ENCODE data around the gene HMCN2.

The HMCN2 gene

DNA sequence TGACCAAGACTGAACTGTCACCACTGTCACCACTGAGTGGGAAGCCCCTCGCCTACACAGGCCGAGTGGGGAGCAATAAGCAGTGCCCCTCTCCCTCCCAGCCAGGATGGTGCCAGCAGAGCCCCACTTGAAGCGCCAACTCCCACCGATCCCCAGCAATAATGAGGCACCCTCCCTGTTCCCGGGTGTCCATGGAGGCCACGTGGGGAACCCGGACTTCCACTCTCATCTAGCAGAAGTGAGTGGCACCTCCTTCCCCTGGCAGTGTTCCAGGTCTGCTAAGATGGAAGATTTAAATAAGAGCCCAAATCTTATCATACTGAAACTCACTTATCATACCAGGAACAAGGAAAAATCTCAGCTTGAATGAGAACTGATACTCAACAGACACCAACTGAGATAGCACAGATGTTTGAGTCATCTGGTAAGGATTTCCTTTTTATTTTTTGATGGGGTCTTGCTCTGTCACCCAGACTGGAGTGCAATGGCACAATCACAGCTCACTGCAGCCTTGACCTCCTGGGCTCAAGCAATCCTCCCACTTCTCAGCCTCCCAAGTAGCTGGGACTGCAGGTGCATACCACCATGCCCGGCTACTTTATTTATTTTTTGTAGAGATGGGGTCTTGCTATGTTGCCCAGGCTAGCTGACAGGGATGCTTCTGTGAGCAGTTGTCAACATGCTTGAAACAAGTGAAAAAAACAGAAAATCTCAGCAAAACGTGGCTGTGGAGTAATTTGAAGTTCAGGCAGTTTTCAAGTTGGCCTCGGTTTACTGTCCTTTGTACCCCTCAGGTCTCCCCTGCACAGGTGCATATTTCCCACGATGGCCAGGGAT is 149.6 kb downstream of the HMCN2 start:
- TF ChIP-seq TAF1 (IDR thresholded peaks at IDR 0.05; ENCODE audit: low read depth), result no peak
- no peak for TF ChIP-seq TEAD4 (IDR thresholded peaks at IDR 0.05)
- TF ChIP-seq, protein P1, sequence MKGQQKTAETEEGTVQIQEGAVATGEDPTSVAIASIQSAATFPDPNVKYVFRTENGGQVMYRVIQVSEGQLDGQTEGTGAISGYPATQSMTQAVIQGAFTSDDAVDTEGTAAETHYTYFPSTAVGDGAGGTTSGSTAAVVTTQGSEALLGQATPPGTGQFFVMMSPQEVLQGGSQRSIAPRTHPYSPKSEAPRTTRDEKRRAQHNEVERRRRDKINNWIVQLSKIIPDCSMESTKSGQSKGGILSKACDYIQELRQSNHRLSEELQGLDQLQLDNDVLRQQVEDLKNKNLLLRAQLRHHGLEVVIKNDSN (IDR thresholded peaks at IDR 0.05), result no peak

DNA sequence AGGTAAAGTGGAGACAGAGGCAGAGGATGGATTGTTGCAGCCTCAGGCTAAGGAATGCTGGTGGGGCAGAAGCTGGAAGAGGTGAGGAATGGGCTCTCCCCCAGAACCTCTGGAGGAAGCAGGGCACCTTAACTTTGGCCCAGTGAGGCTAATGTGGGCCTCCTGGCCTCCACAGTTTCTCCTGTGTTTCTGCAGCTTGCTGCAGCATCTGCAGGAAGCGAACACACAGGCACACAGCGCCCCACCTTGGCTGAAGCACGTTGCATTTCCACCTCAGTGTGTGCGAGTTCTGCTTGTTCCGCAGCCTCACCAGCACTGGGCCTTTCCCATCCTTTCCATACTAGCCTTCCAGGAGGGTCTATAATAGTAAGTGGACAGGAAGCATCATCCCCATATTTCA is 152.0 kb downstream of the HMCN2 start:
- no peak for TF ChIP-seq CREB1 (IDR thresholded peaks at IDR 0.05; ENCODE audit: low read depth)
- TF ChIP-seq TAF1 (IDR thresholded peaks at IDR 0.05; ENCODE audit: low read depth), result no peak
- TF ChIP-seq TCF12 (IDR thresholded peaks at IDR 0.05; ENCODE audit: low read depth), result no peak
- TF ChIP-seq, protein P2, sequence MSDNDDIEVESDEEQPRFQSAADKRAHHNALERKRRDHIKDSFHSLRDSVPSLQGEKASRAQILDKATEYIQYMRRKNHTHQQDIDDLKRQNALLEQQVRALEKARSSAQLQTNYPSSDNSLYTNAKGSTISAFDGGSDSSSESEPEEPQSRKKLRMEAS (IDR thresholded peaks at IDR 0.05), result no peak
- TF ChIP-seq, protein P1 (IDR thresholded peaks at IDR 0.05), result no peak
- peak; percentile 64 for TF ChIP-seq RAD21 (IDR thresholded peaks at IDR 0.05; ENCODE audit: low read depth)
- no peak for TF ChIP-seq EP300 (IDR thresholded peaks at IDR 0.05; ENCODE audit: borderline replicate concordance)

DNA sequence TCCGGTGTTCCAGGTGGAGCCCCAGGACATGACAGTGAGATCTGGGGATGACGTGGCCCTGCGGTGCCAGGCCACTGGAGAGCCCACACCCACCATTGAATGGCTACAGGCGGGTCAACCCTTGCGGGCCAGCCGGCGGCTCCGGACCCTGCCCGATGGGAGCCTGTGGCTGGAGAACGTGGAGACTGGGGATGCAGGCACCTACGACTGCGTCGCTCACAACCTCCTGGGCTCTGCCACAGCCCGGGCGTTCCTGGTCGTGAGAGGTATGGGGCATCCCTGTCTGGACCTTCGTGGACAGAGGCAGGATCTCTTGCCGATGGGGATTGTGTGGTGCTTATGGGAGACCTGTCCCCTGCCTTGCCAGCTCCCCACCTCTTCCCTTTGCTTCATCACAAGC is 153.2 kb downstream of the HMCN2 start:
- TF ChIP-seq TEAD4 (IDR thresholded peaks at IDR 0.05) (no peak), CEBPB (IDR thresholded peaks at IDR 0.05) (no peak), TAF1 (IDR thresholded peaks at IDR 0.05; ENCODE audit: low read depth) (no peak)
- TF ChIP-seq, protein P2 (IDR thresholded peaks at IDR 0.05), result no peak

- TF ChIP-seq EGR1 (IDR thresholded peaks at IDR 0.05) (no peak), FOXM1 (IDR thresholded peaks at IDR 0.05; ENCODE audit: borderline replicate concordance, low read depth) (no peak), YY1 (IDR thresholded peaks at IDR 0.05; ENCODE audit: low read depth) (no peak), EP300 (IDR thresholded peaks at IDR 0.05; ENCODE audit: borderline replicate concordance) (no peak), CREB1 (IDR thresholded peaks at IDR 0.05; ENCODE audit: low read depth) (no peak), NFIC (IDR thresholded peaks at IDR 0.05) (no peak)
- TF ChIP-seq, protein P2 (IDR thresholded peaks at IDR 0.05), result no peak
- TF ChIP-seq, protein P3, sequence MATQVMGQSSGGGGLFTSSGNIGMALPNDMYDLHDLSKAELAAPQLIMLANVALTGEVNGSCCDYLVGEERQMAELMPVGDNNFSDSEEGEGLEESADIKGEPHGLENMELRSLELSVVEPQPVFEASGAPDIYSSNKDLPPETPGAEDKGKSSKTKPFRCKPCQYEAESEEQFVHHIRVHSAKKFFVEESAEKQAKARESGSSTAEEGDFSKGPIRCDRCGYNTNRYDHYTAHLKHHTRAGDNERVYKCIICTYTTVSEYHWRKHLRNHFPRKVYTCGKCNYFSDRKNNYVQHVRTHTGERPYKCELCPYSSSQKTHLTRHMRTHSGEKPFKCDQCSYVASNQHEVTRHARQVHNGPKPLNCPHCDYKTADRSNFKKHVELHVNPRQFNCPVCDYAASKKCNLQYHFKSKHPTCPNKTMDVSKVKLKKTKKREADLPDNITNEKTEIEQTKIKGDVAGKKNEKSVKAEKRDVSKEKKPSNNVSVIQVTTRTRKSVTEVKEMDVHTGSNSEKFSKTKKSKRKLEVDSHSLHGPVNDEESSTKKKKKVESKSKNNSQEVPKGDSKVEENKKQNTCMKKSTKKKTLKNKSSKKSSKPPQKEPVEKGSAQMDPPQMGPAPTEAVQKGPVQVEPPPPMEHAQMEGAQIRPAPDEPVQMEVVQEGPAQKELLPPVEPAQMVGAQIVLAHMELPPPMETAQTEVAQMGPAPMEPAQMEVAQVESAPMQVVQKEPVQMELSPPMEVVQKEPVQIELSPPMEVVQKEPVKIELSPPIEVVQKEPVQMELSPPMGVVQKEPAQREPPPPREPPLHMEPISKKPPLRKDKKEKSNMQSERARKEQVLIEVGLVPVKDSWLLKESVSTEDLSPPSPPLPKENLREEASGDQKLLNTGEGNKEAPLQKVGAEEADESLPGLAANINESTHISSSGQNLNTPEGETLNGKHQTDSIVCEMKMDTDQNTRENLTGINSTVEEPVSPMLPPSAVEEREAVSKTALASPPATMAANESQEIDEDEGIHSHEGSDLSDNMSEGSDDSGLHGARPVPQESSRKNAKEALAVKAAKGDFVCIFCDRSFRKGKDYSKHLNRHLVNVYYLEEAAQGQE (IDR thresholded peaks at IDR 0.05; ENCODE audit: low read depth), result no peak
Measured at GRCh38 chr9:130419521-130420035, 154.0 kb downstream of the HMCN2 start.

DNA sequence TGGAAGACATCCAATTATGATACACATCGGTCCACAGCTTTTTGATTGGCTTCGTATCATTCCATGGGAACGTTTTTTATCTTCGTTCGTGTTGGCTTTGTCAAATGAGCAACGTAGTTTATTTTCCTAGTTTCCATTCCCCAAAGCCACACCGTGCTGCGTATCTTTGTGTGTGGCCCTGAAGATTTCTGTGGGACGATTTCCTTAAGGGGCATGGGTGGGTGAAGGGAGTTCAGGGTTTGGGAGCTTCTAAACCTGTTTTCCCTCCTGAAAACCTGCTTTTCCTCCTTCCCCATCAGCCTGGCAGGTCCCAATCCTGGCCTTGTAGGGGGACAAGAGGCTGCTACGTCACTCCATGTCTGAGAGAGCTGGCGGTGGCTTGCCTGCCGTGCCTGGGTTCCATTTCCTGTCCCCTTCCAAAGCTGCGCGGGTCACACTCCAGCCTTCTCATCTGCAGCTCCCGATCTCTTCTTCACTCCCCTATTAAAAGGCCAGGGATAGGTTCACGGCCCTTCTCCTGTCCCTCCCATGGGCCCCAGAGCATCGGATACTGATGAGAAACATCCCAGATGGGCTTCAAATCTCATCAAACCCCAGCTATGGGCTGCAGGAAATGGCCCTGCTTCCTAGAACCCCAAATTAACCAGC is 155.7 kb downstream of the HMCN2 start:
- TF ChIP-seq, protein P3 (IDR thresholded peaks at IDR 0.05; ENCODE audit: low read depth), result no peak
- TF ChIP-seq EGR1 (IDR thresholded peaks at IDR 0.05) (no peak), FOXM1 (IDR thresholded peaks at IDR 0.05; ENCODE audit: borderline replicate concordance, low read depth) (no peak), CREB1 (IDR thresholded peaks at IDR 0.05; ENCODE audit: low read depth) (no peak), TAF1 (IDR thresholded peaks at IDR 0.05; ENCODE audit: low read depth) (no peak), NFIC (IDR thresholded peaks at IDR 0.05) (no peak), RAD21 (IDR thresholded peaks at IDR 0.05; ENCODE audit: low read depth) (no peak), CEBPB (IDR thresholded peaks at IDR 0.05) (no peak), TCF12 (IDR thresholded peaks at IDR 0.05; ENCODE audit: low read depth) (no peak), TEAD4 (IDR thresholded peaks at IDR 0.05) (no peak), YY1 (IDR thresholded peaks at IDR 0.05; ENCODE audit: low read depth) (no peak), ZBTB7A (IDR thresholded peaks at IDR 0.05; ENCODE audit: low read depth) (no peak), EP300 (IDR thresholded peaks at IDR 0.05; ENCODE audit: borderline replicate concordance) (no peak)
- TF ChIP-seq, protein P1 (IDR thresholded peaks at IDR 0.05), result no peak
- TF ChIP-seq, protein P2 (IDR thresholded peaks at IDR 0.05), result no peak
